Activated CD8-positive, alpha-beta T cell treated with anti-CD3 and anti-CD28 coated beads, Interleukin-2, amount 10 ng/mL, durations not matched to agents 7 days and 5 days (primary cell): Measurements from ENCODE around the gene TLE7. TPM values are rescaled to one million over a fixed set of nuclear protein-coding genes. Genes with fewer than 3 reads are reported as not detected.

Source experiments
- ATAC-seq: fragments of 150-1000 bp; cut with Tn5 transposase; one replicate; pipeline ENCODE4 v1.10.0; 2021; ENCODE audit warnings: moderate library complexity
- CTCF ChIA-PET: fragments of 350-600 bp; sonication (Branson Sonifier 250); formaldehyde crosslinking; loops from one replicate; lab custom pipeline; 2021; ENCODE audit warnings: antibody characterized with exemption; lab: Charles Lee
- POLR2A ChIA-PET: fragments of 350-600 bp; sonication (Branson Sonifier 250); formaldehyde crosslinking; loops from one replicate; lab custom pipeline; 2021; ENCODE audit warnings: antibody characterized with exemption; lab: Charles Lee
- DNase-seq: peaks from one replicate; pipeline ENCODE4 v3.0.0-alpha.2; 2020
- H3K27ac Mint-ChIP-seq: one replicate; pipeline ENCODE4 v1.8.0; 2021; ENCODE audit warnings: mild to moderate bottlenecking, mixed read lengths
- H3K27me3 Mint-ChIP-seq: one replicate; pipeline ENCODE4 v1.8.0; 2021; ENCODE audit warnings: low read depth, mixed read lengths
- H3K36me3 Mint-ChIP-seq: one replicate; pipeline ENCODE4 v1.8.0; 2021; ENCODE audit warnings: low read depth, mixed read lengths
- H3K4me1 Mint-ChIP-seq: one replicate; pipeline ENCODE4 v1.8.0; 2021; ENCODE audit warnings: low read depth, mixed read lengths
- H3K4me3 Mint-ChIP-seq: one replicate; pipeline ENCODE4 v1.8.0; 2021; ENCODE audit warnings: mild to moderate bottlenecking, mixed read lengths
- H3K9me3 Mint-ChIP-seq: one replicate; pipeline ENCODE4 v1.8.0; 2022; ENCODE audit warnings: mixed read lengths; ENCODE audit not compliant: insufficient read depth
- total RNA-seq, 2 experiments: library from RNA; stranded (reverse); gene quantifications; one replicate each; pipeline ENCODE4 v1.2.3, GENCODE V29; 2021

TLE7 gene
- total RNA-seq, 2 experiments from 2014 or later: not detected

DNA sequence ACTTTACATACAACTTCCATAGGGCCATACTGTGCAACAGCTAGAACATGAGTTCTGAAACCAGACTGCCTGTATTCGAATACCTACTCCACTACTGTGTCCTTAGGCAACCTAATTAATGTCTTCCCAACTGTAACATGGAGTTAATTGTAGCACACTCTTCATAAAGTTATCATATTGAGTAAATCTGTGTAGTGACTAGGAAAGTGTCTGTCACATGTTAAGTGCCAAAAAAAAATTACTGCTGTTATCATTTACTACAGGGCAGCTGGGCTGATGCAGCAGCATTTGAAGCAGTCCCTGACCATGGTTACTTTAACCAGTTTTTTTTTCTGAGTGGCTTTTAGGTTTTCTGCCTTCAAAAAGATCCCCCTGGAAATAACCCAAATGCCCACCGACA lies 31.1 kb upstream of the TLE7 start:
- Mint-ChIP-seq H3K4me1 (no peaks in the 10 kb centered on the region), H3K9me3 (no peaks in the 10 kb centered on the region), H3K36me3 (no peaks in the 10 kb centered on the region), H3K27me3 (no peaks in the 10 kb centered on the region), H3K4me3 (no peak overlapping the region), H3K27ac (no peak overlapping the region)
- ATAC-seq (no peak), DNase-seq (no peak)
- ChIA-PET CTCF (no interaction called here), POLR2A (no interaction called here)

DNA sequence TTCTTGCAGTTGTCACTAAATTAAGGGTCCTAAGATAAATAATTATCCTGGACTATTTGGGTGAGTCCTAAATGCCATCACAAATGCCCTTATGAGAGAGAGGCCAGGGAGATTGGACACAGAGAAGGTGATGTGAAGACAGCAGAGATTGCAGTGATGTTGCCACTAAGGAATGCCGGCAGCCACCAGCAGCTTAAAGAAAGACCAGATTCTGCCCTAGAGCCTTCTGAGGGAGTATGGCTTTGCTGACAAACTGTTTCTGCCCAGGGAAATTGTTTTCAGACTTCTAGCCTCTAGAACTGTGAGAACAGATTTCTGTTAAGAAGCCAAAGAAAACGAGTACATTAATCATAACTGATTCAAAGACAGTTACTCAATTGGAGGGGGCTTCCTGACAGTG lies 30.2 kb upstream of the TLE7 start:
- Mint-ChIP-seq H3K36me3 (no peaks in the 10 kb centered on the region), H3K9me3 (no peaks in the 10 kb centered on the region), H3K27ac (no peak overlapping the region), H3K4me1 (no peaks in the 10 kb centered on the region), H3K4me3 (no peak overlapping the region), H3K27me3 (no peaks in the 10 kb centered on the region)
- ATAC-seq: no peak
- ChIA-PET CTCF (interaction anchor here (1.2 kb wide), 1 partner anchor 139 kb away, joined by 4 read pairs; no protein-coding TSS in a partner anchor), POLR2A (no interaction called here)
- no peak for DNase-seq

- Mint-ChIP-seq H3K27me3 (no peaks in the 10 kb centered on the region), H3K27ac (no peak overlapping the region), H3K9me3 (no peaks in the 10 kb centered on the region), H3K4me3 (no peak overlapping the region), H3K4me1 (peaks cover 6% of the 10 kb centered on the region), H3K36me3 (no peaks in the 10 kb centered on the region)
- DNase-seq (peak; percentile 68), ATAC-seq (peak; percentile 73)
- ChIA-PET CTCF (no interaction called here), POLR2A (no interaction called here)
Observed at GRCh38 chr16:71467810-71468209, 26.0 kb upstream of the TLE7 start.

DNA sequence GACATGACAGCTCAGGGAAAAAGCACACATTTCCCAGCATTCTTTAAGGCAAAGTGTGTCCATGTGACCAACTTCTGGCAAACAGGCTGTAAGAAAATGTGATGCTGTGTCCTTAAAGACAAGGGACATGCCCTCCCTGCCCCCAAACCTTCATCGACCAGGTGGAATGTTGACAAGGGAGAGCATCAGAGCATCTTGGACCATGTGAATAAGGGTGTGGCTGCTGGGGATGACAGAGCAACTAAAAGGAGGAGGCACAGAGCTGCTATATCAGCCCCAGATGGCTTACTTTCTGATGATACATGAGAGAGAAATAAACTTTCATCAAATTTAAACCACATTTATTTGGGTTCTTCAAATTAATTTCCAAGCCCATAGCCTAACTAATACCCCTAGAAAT lies 22.4 kb upstream of the TLE7 start:
- POLR2A ChIA-PET: no interaction called here
- Mint-ChIP-seq H3K36me3 (no peaks in the 10 kb centered on the region), H3K27me3 (no peaks in the 10 kb centered on the region), H3K4me3 (no peak overlapping the region), H3K9me3 (no peaks in the 10 kb centered on the region), H3K27ac (peak overlapping the region; percentile 43), H3K4me1 (peaks cover 22% of the 10 kb centered on the region)
- no peak for DNase-seq
- CTCF ChIA-PET: interaction anchor here (0.9 to 3.5 kb wide), 2 partner anchors 35 to 51 kb away, joined by 3 to 14 read pairs; no protein-coding TSS in a partner anchor
- ATAC-seq: no peak

- peak within 1 kb of the TSS; percentile 89 for H3K27ac Mint-ChIP-seq
- H3K4me1 Mint-ChIP-seq: peaks cover 22% of the 10 kb centered on the region
- peak within 1 kb of the TSS; percentile 86 for H3K4me3 Mint-ChIP-seq
- peak; percentile 82 for DNase-seq
- no peaks in the 10 kb centered on the region for H3K27me3 Mint-ChIP-seq
- no peaks in the 10 kb centered on the region for H3K9me3 Mint-ChIP-seq
- H3K36me3 Mint-ChIP-seq: no peaks in the 10 kb centered on the region
- POLR2A ChIA-PET: interaction anchor here (0.5 to 1.7 kb wide), 3 partner anchors 20 to 90 kb away, joined by 3 to 8 read pairs (median 4); no protein-coding TSS in a partner anchor
- peak; percentile 98 for ATAC-seq
- CTCF ChIA-PET: interaction anchor here (0.7 to 3.5 kb wide), 6 partner anchors 19 to 149 kb away, joined by 3 to 14 read pairs (median 6); no protein-coding TSS in a partner anchor
Observed at GRCh38 chr16:71461686-71462648, 20.1 kb upstream of the TLE7 start, which contains the start of gene ZNF23. TSS of gene ZNF23 (minus strand) at chr16:71462247. CDS start at chr16:71456796, 5,451 bp downstream.

DNA sequence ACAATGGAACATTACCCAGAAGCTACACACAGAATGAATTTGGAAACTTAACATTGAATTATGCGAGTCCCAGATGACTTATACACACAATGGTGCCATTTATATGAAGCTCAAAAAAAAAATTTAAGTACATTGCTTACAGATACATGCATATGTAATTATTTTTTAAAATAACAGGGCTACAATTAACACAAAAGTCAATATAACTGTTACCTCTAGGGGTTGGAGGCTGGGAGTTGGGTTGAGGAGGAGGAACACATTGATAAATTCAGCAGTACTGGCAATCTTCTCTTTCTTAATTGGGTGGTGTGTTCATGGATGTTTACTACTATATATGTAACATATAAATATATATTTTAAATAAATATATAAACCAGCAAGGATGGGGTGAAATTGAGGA lies 19.1 kb upstream of the TLE7 start:
- ATAC-seq: no peak

GRCh38 chr16:71460236-71460635 lies 18.4 kb upstream of the TLE7 start:
- ChIA-PET CTCF (interaction anchor here (1.5 to 2.1 kb wide), 2 partner anchors 23 to 150 kb away, joined by 5 to 8 read pairs; no protein-coding TSS in a partner anchor), POLR2A (no interaction called here)
- H3K4me3 Mint-ChIP-seq: no peak overlapping the region
- no peaks in the 10 kb centered on the region for H3K9me3 Mint-ChIP-seq
- no peak overlapping the region for H3K27ac Mint-ChIP-seq
- no peaks in the 10 kb centered on the region for H3K27me3 Mint-ChIP-seq
- no peak for ATAC-seq
- peaks cover 6% of the 10 kb centered on the region for H3K36me3 Mint-ChIP-seq
- peaks cover 22% of the 10 kb centered on the region for H3K4me1 Mint-ChIP-seq
- no peak for DNase-seq

More for the DNA sequence above, 19.1 kb upstream of the TLE7 start:
- peak overlapping the region; percentile 86 for H3K4me3 Mint-ChIP-seq
- no peaks in the 10 kb centered on the region for H3K9me3 Mint-ChIP-seq
- ChIA-PET POLR2A (no interaction called here), CTCF (interaction anchor here (1.5 to 2.1 kb wide), 2 partner anchors 23 to 149 kb away, joined by 5 to 8 read pairs; no protein-coding TSS in a partner anchor)
- H3K36me3 Mint-ChIP-seq: peaks cover 6% of the 10 kb centered on the region
- H3K27ac Mint-ChIP-seq: no peak overlapping the region
- H3K4me1 Mint-ChIP-seq: peaks cover 22% of the 10 kb centered on the region
- no peaks in the 10 kb centered on the region for H3K27me3 Mint-ChIP-seq
- DNase-seq: no peak

- no peak overlapping the region for H3K4me3 Mint-ChIP-seq
- ChIA-PET CTCF (no interaction called here), POLR2A (no interaction called here)
- H3K36me3 Mint-ChIP-seq: peaks cover 13% of the 10 kb centered on the region
- no peak for DNase-seq
- H3K27me3 Mint-ChIP-seq: no peaks in the 10 kb centered on the region
- H3K27ac Mint-ChIP-seq: no peak overlapping the region
- H3K9me3 Mint-ChIP-seq: no peaks in the 10 kb centered on the region
- ATAC-seq: no peak
- H3K4me1 Mint-ChIP-seq: peaks cover 22% of the 10 kb centered on the region
Observed at GRCh38 chr16:71459510-71459909, 17.7 kb upstream of the TLE7 start.

DNA sequence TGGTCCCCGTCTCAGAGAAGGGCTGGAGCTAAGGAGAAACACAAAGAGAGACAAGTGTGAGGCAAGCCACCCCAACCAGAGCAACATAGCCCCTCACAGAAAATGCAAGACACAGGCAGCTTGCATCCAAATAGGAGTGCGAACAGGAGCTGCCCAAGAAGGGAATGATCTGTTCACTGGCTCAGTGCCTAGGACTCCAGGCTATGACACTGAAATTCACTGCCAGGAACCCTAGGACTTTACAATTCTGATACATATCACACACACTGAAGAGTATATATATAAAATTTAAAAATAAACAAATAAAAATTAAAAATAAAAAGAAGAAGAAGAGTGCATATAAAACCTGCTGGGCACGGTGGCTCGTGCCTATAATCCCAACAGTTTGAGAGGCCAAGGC lies 14.9 kb upstream of the TLE7 start:
- ChIA-PET POLR2A (no interaction called here), CTCF (no interaction called here)
- H3K36me3 Mint-ChIP-seq: peaks cover 39% of the 10 kb centered on the region
- DNase-seq (no peak), ATAC-seq (no peak)
- H3K9me3 Mint-ChIP-seq: peaks cover 16% of the 10 kb centered on the region
- H3K4me3 Mint-ChIP-seq: no peak overlapping the region
- H3K27me3 Mint-ChIP-seq: no peaks in the 10 kb centered on the region
- no peak overlapping the region for H3K27ac Mint-ChIP-seq
- peaks cover 10% of the 10 kb centered on the region for H3K4me1 Mint-ChIP-seq

DNA sequence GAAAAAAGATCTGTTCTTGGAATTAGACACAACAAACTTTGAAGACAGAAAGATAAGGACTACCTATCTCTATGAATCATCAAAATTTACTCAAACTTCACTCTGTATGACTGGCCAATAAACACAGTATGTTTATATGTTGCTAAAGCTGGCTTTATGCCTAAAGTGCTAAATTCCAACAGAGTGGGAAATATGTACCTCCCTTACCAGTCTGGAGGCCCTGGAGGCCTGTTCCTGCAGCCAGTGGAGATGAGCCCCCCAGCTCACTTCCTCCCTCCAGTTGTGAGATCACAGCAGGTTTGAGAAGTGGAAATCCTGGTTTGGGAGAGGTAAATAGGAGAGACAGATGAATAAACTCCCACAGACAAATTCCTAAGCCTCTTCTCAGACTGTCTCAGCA lies 11.2 kb upstream of the TLE7 start:
- H3K4me3 Mint-ChIP-seq: no peak overlapping the region
- DNase-seq: no peak
- no peak overlapping the region for H3K27ac Mint-ChIP-seq
- no peaks in the 10 kb centered on the region for H3K4me1 Mint-ChIP-seq
- POLR2A ChIA-PET: no interaction called here
- peaks cover 77% of the 10 kb centered on the region for H3K36me3 Mint-ChIP-seq
- H3K27me3 Mint-ChIP-seq: no peaks in the 10 kb centered on the region
- H3K9me3 Mint-ChIP-seq: peaks cover 46% of the 10 kb centered on the region
- ATAC-seq: no peak
- CTCF ChIA-PET: no interaction called here

GRCh38 chr16:71449020-71449419 lies 7.2 kb upstream of the TLE7 start:
- ChIA-PET POLR2A (no interaction called here), CTCF (no interaction called here)
- Mint-ChIP-seq H3K27me3 (no peaks in the 10 kb centered on the region), H3K36me3 (peaks cover 64% of the 10 kb centered on the region), H3K4me3 (no peak overlapping the region), H3K27ac (no peak overlapping the region), H3K4me1 (no peaks in the 10 kb centered on the region), H3K9me3 (peaks cover 60% of the 10 kb centered on the region)
- ATAC-seq (no peak), DNase-seq (no peak)

DNA sequence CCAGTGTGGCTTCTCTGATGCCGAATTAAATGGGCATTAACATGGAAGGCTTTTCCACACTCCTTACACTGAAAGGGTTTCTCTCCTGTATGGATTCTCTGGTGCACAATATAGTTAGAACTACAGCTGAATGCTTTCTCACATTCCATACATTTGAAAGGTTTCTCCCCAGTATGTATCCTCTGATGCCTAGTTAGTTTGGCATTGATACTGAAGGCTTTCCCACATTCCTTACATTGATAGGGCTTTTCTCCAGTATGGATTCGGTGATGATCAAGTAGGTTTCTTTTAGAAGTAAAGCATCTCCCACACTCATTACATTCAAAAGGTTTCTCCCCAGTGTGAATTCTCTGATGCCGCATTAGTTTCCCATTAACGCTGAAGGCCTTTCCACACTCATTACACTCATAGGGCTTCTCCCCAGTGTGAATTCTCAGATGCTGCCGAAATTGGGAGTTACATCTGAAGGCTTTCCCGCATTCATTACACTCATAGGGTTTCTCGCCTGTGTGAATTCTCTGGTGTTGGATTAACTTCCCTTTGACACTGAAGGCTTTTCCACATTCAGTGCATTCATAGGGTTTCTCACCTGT lies 6.5 kb upstream of the TLE7 start:
- Mint-ChIP-seq H3K9me3 (peaks cover 60% of the 10 kb centered on the region), H3K4me3 (no peak overlapping the region), H3K36me3 (peaks cover 58% of the 10 kb centered on the region), H3K27me3 (no peaks in the 10 kb centered on the region), H3K27ac (no peak overlapping the region), H3K4me1 (no peaks in the 10 kb centered on the region)
- no peak for ATAC-seq
- no peak for DNase-seq
- POLR2A ChIA-PET: no interaction called here
- CTCF ChIA-PET: no interaction called here
